Activated T-cell treated with anti-CD3 and anti-CD28 coated beads, Interleukin-2, amount 50 U/mL, for 48 hours (primary cell): Measurements from ENCODE around the gene MPP7.

ENCODE experiments used
- DNase-seq, 2 experiments: peaks; one replicate each; pipeline ENCODE4 v3.0.0-alpha.2; 2020

The MPP7 gene

GRCh38 chr10:28263136-28263857 lies 39.6 kb downstream of the MPP7 start:
- DNase-seq, result no peak

- DNase-seq, result no peak
Observed at GRCh38 chr10:28256776-28257175, 46.1 kb downstream of the MPP7 start.

GRCh38 chr10:28254290-28254985 lies 48.4 kb downstream of the MPP7 start:
- no peak for DNase-seq

- no peak for DNase-seq
Observed at GRCh38 chr10:28253169-28253785, 49.6 kb downstream of the MPP7 start.
